ENCODE results near the gene ZNF106.

DNA sequence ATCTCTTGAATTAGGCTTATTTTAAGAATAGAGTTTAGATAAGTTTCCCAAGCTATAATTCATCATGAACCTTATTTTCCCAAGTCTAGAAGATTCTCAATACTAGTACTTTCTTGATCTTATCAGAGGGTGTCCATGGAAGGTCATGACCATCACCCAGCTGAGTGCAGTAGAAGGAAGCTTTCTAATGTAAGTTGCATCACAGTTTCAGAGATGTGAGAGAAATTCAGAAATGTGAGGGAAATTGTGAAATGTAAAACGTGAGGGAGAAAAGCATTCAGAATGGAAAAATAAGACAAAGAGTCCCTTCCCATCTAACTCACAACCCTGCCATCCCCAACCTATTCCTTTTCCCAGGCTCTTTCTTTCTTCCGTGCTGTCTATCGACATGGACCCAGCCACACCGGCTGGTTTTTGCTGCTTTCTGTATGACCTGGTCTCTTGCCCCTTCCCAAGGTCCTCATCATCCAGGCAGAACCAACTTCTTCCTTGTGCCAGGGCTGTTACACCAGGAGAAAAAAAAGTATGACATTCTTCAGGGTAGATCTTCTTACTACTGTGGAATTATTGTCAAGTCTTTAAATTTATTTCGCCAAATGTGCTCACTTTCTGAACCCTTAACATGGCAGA, 124.9 kb downstream of the ZNF106 start:
- TF ChIP-seq, protein P1, sequence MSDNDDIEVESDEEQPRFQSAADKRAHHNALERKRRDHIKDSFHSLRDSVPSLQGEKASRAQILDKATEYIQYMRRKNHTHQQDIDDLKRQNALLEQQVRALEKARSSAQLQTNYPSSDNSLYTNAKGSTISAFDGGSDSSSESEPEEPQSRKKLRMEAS (IDR thresholded peaks at IDR 0.05; ENCODE audit: low read depth, low read length), result no peak
- TF ChIP-seq, protein P2, sequence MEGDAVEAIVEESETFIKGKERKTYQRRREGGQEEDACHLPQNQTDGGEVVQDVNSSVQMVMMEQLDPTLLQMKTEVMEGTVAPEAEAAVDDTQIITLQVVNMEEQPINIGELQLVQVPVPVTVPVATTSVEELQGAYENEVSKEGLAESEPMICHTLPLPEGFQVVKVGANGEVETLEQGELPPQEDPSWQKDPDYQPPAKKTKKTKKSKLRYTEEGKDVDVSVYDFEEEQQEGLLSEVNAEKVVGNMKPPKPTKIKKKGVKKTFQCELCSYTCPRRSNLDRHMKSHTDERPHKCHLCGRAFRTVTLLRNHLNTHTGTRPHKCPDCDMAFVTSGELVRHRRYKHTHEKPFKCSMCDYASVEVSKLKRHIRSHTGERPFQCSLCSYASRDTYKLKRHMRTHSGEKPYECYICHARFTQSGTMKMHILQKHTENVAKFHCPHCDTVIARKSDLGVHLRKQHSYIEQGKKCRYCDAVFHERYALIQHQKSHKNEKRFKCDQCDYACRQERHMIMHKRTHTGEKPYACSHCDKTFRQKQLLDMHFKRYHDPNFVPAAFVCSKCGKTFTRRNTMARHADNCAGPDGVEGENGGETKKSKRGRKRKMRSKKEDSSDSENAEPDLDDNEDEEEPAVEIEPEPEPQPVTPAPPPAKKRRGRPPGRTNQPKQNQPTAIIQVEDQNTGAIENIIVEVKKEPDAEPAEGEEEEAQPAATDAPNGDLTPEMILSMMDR (IDR thresholded peaks at IDR 0.05; ENCODE audit: low read depth, low read length), result no peak

Measured in NB4 (cell line).